ENCODE measurements around the gene DIP2A. TPM values are rescaled to one million over a fixed set of nuclear protein-coding genes. Genes with fewer than 3 reads are reported as not detected.

DIP2A gene
- total RNA-seq, 1 donor: 43.9 TPM

Other genes starting within 250 kb of the DIP2A start
- 9.6 TPM for gene LSS, start 230.1 kb upstream of the DIP2A start, total RNA-seq
- 38.8 TPM for gene MCM3AP, start 173.3 kb upstream of the DIP2A start, total RNA-seq
- 19.7 TPM for gene YBEY, start 172.5 kb upstream of the DIP2A start, total RNA-seq
- gene C21orf58, start 135.0 kb upstream of the DIP2A start, total RNA-seq: 1.0 TPM
- gene PCNT, start 134.7 kb upstream of the DIP2A start, total RNA-seq: 27.9 TPM
- gene S100B, start 146.2 kb downstream of the DIP2A start, total RNA-seq: 20.8 TPM
- gene PRMT2, start 176.8 kb downstream of the DIP2A start, total RNA-seq: 96.7 TPM

Measured in mononuclear cell (primary cell).